ENCODE results near the gene UTP3. TPM values are rescaled to one million over a fixed set of nuclear protein-coding genes. Genes with fewer than 3 reads are reported as not detected.

The UTP3 gene
- total and polyA plus RNA-seq, 2 donors (not counting 3 experiments of a cell fraction or from before 2014, with no cell fraction given) = 8.7 to 32.8 TPM

GRCh38 chr4:70714079-70714887, 26.0 kb downstream of the UTP3 start:
- no TSS peak for BruUV-seq (replicated peaks)

More at GRCh38 chr4:70714079-70714887, 26.0 kb downstream of the UTP3 start:
- ChIA-PET POLR2A (no interaction called here), CTCF (no interaction called here)
- Histone ChIP-seq H3K4me2 (ENCODE audit: insufficient read depth, low read length) (no peak overlapping the region), H3K27me3 (ENCODE audit: control insufficient read depth in 2 of 2, insufficient read depth in 2 of 2, low read length in 2 of 2) (no peaks in the 10 kb centered on the region), H4K20me1 (replicated peaks; ENCODE audit: control insufficient read depth, extremely low read depth, insufficient read depth, low read length) (no peaks in the 10 kb centered on the region), H2AFZ (ENCODE audit: low read depth, low read length) (no peak overlapping the region), H3K9me3 (replicated peaks; ENCODE audit: control insufficient read depth, insufficient read depth, low read length) (no peaks in the 10 kb centered on the region), H3K79me2 (ENCODE audit: control insufficient read depth, insufficient read depth, low read length) (peaks cover 33% of the 10 kb centered on the region), H3K36me3 (ENCODE audit: control insufficient read depth in 2 of 2, extremely low read depth in 1 of 2, insufficient read depth in 2 of 2, low read length in 2 of 2) (no peaks in the 10 kb centered on the region), H3K4me1 (ENCODE audit: control insufficient read depth, extremely low read depth, insufficient read depth, low read length) (peaks cover 5% of the 10 kb centered on the region), H3K27ac (ENCODE audit: insufficient read depth, low read depth, low read length) (no peak overlapping the region), H3K9me1 (replicated peaks; ENCODE audit: control insufficient read depth, extremely low read depth, insufficient read depth, low read length) (no peaks in the 10 kb centered on the region), H3K9ac (replicated peaks; ENCODE audit: extremely low read depth, insufficient read depth, low read length) (no peak overlapping the region), H3K4me3 (replicated peaks in 1 of 3; ENCODE audit: insufficient read depth in 1 of 3, low read depth in 1 of 3, low read length in 3 of 3) (no peak overlapping the region)
- TF ChIP-seq MAX (IDR thresholded peaks at IDR 0.05; ENCODE audit: insufficient read depth, insufficient read length) (no peak), CTCF (IDR thresholded peaks at IDR 0.05; ENCODE audit: extremely low read depth in 1 of 2, insufficient read depth in 1 of 2, low read depth in 1 of 2, low read length in 2 of 2) (no peak), JUN (IDR thresholded peaks at IDR 0.05; ENCODE audit: borderline replicate concordance, insufficient read depth, insufficient read length, low read depth) (no peak)
- dilution Hi-C loops (cut with MboI; ENCODE audit: extremely low pct_ligation_motif_present, low sequenced_read_pairs) = no loop called here
- intact Hi-C loops (cut with micrococcal nuclease) = no loop called here
- DNase-seq (ENCODE audit: low read depth, low spot score) (no peak), FAIRE-seq (no peak)

All from endothelial cell of umbilical vein (primary cell).